ENCODE results near the gene TCF7L1.

Gene TCF7L1

DNA sequence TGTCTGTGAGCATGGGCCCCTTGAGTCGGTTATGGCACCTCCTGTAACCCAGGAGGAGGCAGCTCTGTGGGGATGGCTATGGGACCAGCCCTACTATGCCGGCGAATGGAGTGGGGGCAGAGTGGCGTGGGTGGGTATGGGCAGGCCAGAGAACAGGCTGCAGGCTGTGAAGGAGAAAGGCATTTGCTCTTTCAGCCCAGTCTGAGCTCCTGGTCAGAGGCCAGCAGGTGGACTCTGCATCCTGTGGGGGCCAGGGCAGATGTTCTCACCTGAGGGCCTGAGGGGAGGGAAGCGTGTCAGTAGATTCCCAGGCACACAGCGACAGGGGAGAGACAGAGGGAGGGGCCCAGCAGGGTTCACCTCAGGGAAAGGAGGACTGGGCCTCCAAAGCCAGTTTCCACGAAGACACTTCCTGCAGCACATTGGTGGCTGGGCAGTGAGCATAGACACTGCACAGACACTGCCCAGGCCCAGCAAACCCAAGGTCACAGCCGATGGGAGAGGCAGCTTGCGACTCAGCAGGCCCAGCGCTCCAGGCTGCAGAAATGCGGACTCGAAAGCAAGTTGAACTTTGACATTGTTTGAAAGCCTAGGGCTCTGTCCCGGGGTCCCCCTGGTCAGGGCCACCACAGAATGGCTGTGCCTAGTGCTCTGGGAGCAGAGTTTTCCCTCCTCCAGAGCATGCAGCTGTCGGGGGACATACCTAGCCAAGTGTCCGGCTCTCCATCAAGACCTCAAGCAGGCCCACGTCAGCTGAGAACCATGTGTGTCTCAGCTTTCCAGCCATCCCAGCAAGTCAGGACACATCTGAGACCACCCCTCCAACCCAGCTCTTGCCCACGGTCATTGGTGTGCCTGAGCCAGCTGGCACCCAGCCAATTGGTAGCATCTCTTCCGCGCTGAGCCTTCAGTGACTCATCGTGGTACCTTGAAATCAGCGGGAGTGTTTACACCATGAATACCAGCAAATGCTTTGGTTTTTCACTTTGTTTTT lies 140.8 kb downstream of the TCF7L1 start:
- TF ChIP-seq, protein P1, sequence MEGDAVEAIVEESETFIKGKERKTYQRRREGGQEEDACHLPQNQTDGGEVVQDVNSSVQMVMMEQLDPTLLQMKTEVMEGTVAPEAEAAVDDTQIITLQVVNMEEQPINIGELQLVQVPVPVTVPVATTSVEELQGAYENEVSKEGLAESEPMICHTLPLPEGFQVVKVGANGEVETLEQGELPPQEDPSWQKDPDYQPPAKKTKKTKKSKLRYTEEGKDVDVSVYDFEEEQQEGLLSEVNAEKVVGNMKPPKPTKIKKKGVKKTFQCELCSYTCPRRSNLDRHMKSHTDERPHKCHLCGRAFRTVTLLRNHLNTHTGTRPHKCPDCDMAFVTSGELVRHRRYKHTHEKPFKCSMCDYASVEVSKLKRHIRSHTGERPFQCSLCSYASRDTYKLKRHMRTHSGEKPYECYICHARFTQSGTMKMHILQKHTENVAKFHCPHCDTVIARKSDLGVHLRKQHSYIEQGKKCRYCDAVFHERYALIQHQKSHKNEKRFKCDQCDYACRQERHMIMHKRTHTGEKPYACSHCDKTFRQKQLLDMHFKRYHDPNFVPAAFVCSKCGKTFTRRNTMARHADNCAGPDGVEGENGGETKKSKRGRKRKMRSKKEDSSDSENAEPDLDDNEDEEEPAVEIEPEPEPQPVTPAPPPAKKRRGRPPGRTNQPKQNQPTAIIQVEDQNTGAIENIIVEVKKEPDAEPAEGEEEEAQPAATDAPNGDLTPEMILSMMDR (IDR thresholded peaks at IDR 0.05; ENCODE audit: extremely low read depth, missing control alignments): no peak
- no peak for DNase-seq (ENCODE audit: low spot score)

DNA sequence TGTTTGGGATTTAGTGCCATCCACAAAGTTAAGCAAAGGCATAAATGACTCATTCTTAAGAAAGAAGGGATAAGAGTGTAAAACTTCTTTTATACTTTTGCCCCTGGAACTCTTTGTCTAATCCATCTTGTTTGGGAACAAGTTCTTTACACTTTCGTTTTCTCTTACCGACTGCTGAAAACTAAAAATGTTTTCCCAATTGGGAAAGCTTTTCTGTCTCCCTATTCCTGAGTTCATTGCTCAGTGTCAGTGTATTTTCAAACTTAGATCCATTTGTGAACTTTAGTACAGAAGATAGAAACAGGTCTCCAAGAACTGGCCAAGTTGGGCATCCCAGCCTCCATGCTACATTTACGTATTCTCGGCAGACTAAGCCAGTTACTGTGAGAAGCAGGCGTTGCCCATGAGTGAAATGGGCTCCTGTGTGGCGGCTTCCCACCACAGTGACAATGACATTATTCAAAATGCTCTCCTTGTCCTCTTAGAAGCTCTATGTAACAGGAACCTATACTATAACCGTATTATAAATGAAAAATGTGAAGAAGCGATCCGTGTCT lies 142.9 kb downstream of the TCF7L1 start:
- TF ChIP-seq, protein P1 (IDR thresholded peaks at IDR 0.05; ENCODE audit: extremely low read depth, missing control alignments): no peak
- no peak for DNase-seq (ENCODE audit: low spot score)

DNA sequence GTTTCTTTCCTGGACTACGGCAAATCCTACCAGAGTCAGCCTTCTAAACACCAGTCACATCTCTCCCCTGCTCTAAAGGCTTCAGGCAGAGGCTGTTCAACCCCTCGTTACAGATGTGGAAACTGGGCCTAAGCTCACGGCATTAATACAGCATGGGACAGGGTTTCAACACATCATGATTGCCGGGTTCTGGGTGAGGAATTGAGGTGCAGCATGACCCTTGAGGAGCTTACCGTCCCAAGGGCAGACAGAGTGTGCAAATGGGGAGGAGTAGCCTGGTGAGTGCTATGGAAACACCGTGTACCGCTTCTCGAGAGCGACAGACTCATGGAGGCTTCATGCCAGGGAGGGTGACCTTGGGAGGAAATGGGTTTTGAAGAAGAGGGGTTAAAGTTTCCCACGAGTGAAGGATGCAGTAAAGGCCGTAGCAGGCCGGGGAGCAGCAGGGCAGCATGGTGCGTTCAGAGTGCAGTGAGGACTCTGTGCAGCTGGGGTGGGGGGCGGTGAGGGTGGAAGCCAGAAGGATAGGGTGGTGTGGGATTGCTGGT lies 143.5 kb downstream of the TCF7L1 start:
- DNase-seq (ENCODE audit: low spot score): no peak
- TF ChIP-seq, protein P1 (IDR thresholded peaks at IDR 0.05; ENCODE audit: extremely low read depth, missing control alignments): no peak

DNA sequence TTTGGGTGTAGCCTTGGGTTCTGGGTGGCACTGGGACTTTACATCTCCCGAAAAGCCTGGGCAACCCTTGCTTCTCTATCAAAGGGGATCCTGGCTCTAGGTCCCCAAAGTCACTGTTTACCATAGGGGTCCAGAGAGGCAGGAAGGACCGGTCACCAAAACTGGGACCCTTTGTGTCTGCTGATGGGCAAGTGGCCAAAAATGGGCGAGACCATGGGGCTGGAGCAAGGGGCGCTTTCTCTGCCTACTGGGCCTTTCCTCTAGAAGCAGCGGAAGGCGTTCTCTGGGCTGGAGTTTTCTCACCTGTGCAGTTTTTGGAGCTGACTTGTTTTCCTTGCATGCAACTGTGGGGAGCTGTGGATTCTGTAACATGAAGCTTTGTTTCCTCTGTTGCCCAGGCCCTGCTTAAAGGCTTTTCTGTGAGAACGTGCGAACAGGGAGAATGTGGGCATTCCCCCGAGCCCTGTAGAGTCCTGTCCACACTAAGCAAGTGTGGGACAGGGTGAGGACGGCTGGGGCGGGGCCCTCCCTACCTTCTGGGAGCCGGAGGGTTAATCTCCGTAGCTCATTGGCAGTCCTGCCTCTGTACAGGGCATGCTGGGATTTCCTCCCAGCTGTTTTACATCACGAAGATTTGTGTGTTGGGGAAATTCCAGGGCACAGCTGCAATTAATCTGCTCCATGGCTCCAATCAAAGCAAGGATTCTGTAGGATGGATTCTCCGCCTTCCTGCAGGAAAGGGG lies 144.4 kb downstream of the TCF7L1 start:
- DNase-seq (ENCODE audit: low spot score): no peak
- TF ChIP-seq, protein P1 (IDR thresholded peaks at IDR 0.05; ENCODE audit: extremely low read depth, missing control alignments): no peak

DNA sequence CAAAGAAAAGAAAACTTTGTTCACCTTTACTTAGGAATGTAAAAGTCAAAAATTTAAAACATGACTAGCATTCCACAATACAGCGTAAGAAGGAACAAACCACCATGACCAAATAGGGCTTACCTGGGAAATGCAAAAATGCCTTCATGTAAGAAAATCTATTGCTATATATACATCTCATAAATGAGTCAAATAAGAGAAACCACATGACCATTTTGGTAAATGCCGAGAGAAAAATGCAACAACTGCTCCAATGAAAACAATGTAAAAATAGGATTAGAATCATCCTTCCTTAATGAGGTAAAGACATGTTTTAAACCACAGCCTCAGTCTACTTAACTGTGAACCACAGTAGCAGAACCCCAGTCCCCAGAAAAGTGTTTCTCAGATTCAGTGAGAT lies 145.2 kb downstream of the TCF7L1 start:
- DNase-seq (ENCODE audit: low spot score): no peak
- TF ChIP-seq, protein P1 (IDR thresholded peaks at IDR 0.05; ENCODE audit: extremely low read depth, missing control alignments): no peak

DNA sequence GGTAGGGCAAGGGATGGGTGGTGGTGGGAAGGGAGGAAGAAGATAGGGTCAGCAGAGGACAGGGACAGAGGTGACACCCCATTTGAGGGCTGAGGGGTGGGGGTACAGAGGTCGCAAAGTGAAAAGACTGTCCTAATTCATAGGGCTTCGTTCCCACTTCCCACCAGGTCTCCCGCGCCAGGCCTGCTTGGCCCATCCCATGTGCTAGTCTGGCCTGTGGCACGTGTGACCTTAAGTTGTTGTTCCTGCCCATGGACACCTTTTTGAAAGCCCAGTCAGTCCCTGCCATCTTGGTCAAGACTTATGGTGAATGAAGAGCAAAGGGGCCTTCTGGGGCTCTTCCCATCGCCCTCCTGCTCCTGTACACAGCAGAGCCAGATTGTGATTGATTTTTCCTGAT lies 148.4 kb downstream of the TCF7L1 start:
- TF ChIP-seq, protein P1 (IDR thresholded peaks at IDR 0.05; ENCODE audit: extremely low read depth, missing control alignments): no peak
- no peak for DNase-seq (ENCODE audit: low spot score)
